K562 (cell line): ENCODE measurements around the gene MRAS. TPM values are rescaled to one million over a fixed set of nuclear protein-coding genes. Genes with fewer than 3 reads are reported as not detected.

Source experiments
- ATAC-seq: fragments of 200-7000 bp; cut with Tn5 transposase; 3 replicates; pipeline ENCODE4 v1.9.1; 2020; ENCODE audit warnings: moderate library complexity
- BruUV-seq: library from RNA; stranded (reverse); fragments of 400-500 nt; replicated peaks from 2 replicates; lab custom pipeline; 2021; lab: Mats Ljungman, UMichigan
- CTCF ChIA-PET: fragments of 300-600 bp; formaldehyde crosslinking; extraction: SDS; loops from one replicate; lab custom pipeline; 2021; ENCODE audit warnings: low intra/inter-chr PET ratio; lab: Yijun Ruan, JAX
- POLR2A ChIA-PET: fragments of 300-600, 350-650 bp; sonication (Branson Sonifier 250); formaldehyde crosslinking; extraction: SDS; loops from one replicate; lab custom pipeline; 2021; ENCODE audit warnings: antibody characterized with exemption, inconsistent platforms; lab: Yijun Ruan, JAX
- DNase-seq, 4 experiments: peaks; one replicate each; pipeline versions ENCODE4 v3.0.0 to v3.0.0-alpha.2; 2011 to 2018; ENCODE audit warnings: low spot score in 3 of 4, mixed read lengths in 3 of 4; ENCODE audit errors: extremely low read depth in 1 of 4
- FAIRE-seq: peaks from 2 replicates; lab custom pipeline; 2011; peaks lifted over from hg19 to GRCh38; lab: Jason Lieb, UNC
- H2AFZ ChIP-seq: 2 replicates; pipeline ENCODE4 v1.6.0; 2011; ENCODE audit warnings: low read depth, low read length, control low read depth, inconsistent platforms
- H3K27ac ChIP-seq: fragments of 200-600 bp; 3 replicates; pipeline ENCODE4 v1.8.0; 2011; ENCODE audit warnings: low read depth, mild to moderate bottlenecking, control low read depth, inconsistent platforms, low read length, moderate library complexity, mixed read lengths; ENCODE audit errors: extremely low read depth
- H3K27me3 ChIP-seq, 2 experiments: fragments of 300-600 bp in 1 of 2; 2 replicates in 1 of 2; 3 replicates in 1 of 2; pipeline versions ENCODE4 v1.6.0 to v1.8.0; 2011; ENCODE audit warnings: inconsistent platforms in 2 of 2, low read length in 2 of 2, mild to moderate bottlenecking in 1 of 2, mixed read lengths in 1 of 2, moderate library complexity in 1 of 2; ENCODE audit not compliant: control insufficient read depth in 2 of 2, insufficient read depth in 2 of 2
- H3K36me3 ChIP-seq: fragments of 300-600 bp; 3 replicates; pipeline ENCODE4 v1.8.0; 2011; ENCODE audit warnings: mild to moderate bottlenecking, low read length, inconsistent platforms; ENCODE audit not compliant: control insufficient read depth, insufficient read depth
- H3K4me1 ChIP-seq, 2 experiments: fragments of 200-600 bp in 1 of 2; replicated peaks in 1 of 2; 2 replicates in 1 of 2; 3 replicates in 1 of 2; pipeline versions ENCODE4 v1.5.1 to v1.8.0; 2011; ENCODE audit warnings: inconsistent platforms in 2 of 2, low read length in 2 of 2, mild to moderate bottlenecking in 1 of 2, mixed read lengths in 1 of 2, moderate library complexity in 1 of 2; ENCODE audit not compliant: control insufficient read depth in 2 of 2, insufficient read depth in 2 of 2
- H3K4me2 ChIP-seq: 2 replicates; pipeline ENCODE4 v1.6.1; 2011; ENCODE audit warnings: low read length, control low read depth, inconsistent platforms, mixed read lengths; ENCODE audit not compliant: insufficient read depth
- H3K4me3 ChIP-seq: fragments of 200-600 bp; sonication (generic), shearing (Covaris generic); 2 replicates; pipeline ENCODE4 v1.5.1; 2016; ENCODE audit warnings: control low read depth, inconsistent platforms
- H3K79me2 ChIP-seq: fragments of 200-600 bp; 3 replicates; pipeline ENCODE4 v1.8.0; 2011; ENCODE audit warnings: low read length, inconsistent platforms; ENCODE audit not compliant: control insufficient read depth, insufficient read depth
- H3K9ac ChIP-seq, 2 experiments: 2 replicates each; pipeline versions ENCODE4 v1.6.0 to v1.6.1; 2011; ENCODE audit warnings: low read depth in 2 of 2, low read length in 2 of 2, control low read depth in 1 of 2, inconsistent platforms in 1 of 2, mild to moderate bottlenecking in 1 of 2, mixed read lengths in 1 of 2; ENCODE audit not compliant: insufficient read depth in 1 of 2
- H3K9me1 ChIP-seq: one replicate; pipeline ENCODE4 v1.6.0; 2011; ENCODE audit warnings: inconsistent platforms, mild to moderate bottlenecking, low read length, moderate library complexity; ENCODE audit not compliant: control insufficient read depth, insufficient read depth
- H3K9me3 ChIP-seq: replicated peaks from 2 replicates; pipeline ENCODE4 v1.5.1; 2011; ENCODE audit warnings: low read depth, low read length, inconsistent platforms; ENCODE audit not compliant: control insufficient read depth, insufficient read depth
- H4K20me1 ChIP-seq: replicated peaks from 2 replicates; pipeline ENCODE4 v1.6.1; 2011; ENCODE audit warnings: low read length, inconsistent platforms, mixed read lengths; ENCODE audit not compliant: control insufficient read depth, insufficient read depth
- GATA2 ChIP-seq: sonication (generic); formaldehyde crosslinking; IDR thresholded peaks from 2 replicates; pipeline ENCODE4 v1.4.0; 2020; ENCODE audit warnings: mild to moderate bottlenecking, missing genetic modification reagents
- MECOM ChIP-seq: fragments of 250-450 bp; sonication (Bioruptor Pico); IDR thresholded peaks from 2 replicates; pipeline ENCODE4 v1.8.0; 2022; ENCODE audit warnings: inconsistent platforms
- MTA2 ChIP-seq: fragments of 450-650 bp; IDR thresholded peaks from 2 replicates; pipeline ENCODE4 v1.6.1; 2016; ENCODE audit warnings: low read depth
- NBN ChIP-seq: fragments of 450-650 bp; IDR thresholded peaks from 2 replicates; pipeline ENCODE4 v1.6.1; 2016; ENCODE audit warnings: low read depth, mild to moderate bottlenecking
- PTTG1 ChIP-seq: fragments of 450-650 bp; IDR thresholded peaks from 2 replicates; pipeline ENCODE4 v1.6.1; 2016; ENCODE audit warnings: low read depth, mild to moderate bottlenecking, missing genetic modification characterization, missing compliant biosample characterization
- SMARCA4 ChIP-seq: fragments of 450-650 bp; IDR thresholded peaks from 2 replicates; pipeline ENCODE4 v1.6.1; 2016
- TAF15 ChIP-seq: fragments of 200-400 bp; formaldehyde crosslinking; IDR thresholded peaks from 2 replicates; pipeline ENCODE4 v1.6.1; 2017; ENCODE audit warnings: mild to moderate bottlenecking, low read depth, low read length, moderate library complexity
- TARDBP ChIP-seq: fragments of 450-650 bp; IDR thresholded peaks from 2 replicates; pipeline ENCODE4 v1.6.1; 2016
- TFAM ChIP-seq: fragments of 250-450 bp; sonication (Bioruptor Pico); conservative IDR thresholded peaks from 2 replicates; pipeline ENCODE4 v1.5.0; 2021; ENCODE audit warnings: mild to moderate bottlenecking, moderate library complexity
- WGBS: fragments of 100-300 bp; shearing (Covaris generic); methylation state at CpG from one replicate; pipeline ENCODE4 v1.1.6; 2016; ENCODE audit warnings: low coverage, mixed read lengths; ENCODE audit not compliant: insufficient coverage; ENCODE audit errors: missing lambda C conversion rate; 5-methylcytosine and 5-hydroxymethylcytosine counted together
- in situ Hi-C: fragments of 300-500 bp; cut with MboI; formaldehyde crosslinking; loops from 4 replicates; pipeline ENCODE4 v1.15.0; 2018; ENCODE audit warnings: inconsistent platforms, mixed read lengths
- intact Hi-C: fragments of 100-400 bp; cut with micrococcal nuclease; formaldehyde crosslinking; loops from 2 replicates; pipeline ENCODE4 v1.14.2; 2022
- polyA plus RNA-seq, 8 experiments: library from polyadenylated mRNA; depleted of rRNA in 4 of 8; stranded (reverse) in 5 of 8; unstranded in 3 of 8; fragments of >200 nt; fragmentation: Nextera tagmentation in 2 of 8; fragmentation: Illumina TruSeq in 1 of 8; extraction: Ambion mirVana in 2 of 8; extraction: Trizol in 1 of 8; gene quantifications; 2 replicates each; pipeline versions ENCODE4 v1.2.1 to v1.2.3, GENCODE V29; 2011 to 2014; ENCODE audit warnings: inconsistent platforms in 1 of 8, missing spikeins in 1 of 8
- total RNA-seq, 7 experiments: library from RNA; depleted of rRNA in 6 of 7; stranded (reverse); fragments of >200 nt in 6 of 7; fragmentation: Illumina TruSeq in 2 of 7; extraction: Trizol in 2 of 7; gene quantifications; 2 replicates each; pipeline versions ENCODE4 v1.2.1 to v1.2.3, GENCODE V29; 2011 to 2021; ENCODE audit warnings: low replicate concordance in 1 of 7
- TF ChIP-seq, protein P1 (sequence below): fragments of 450-650 bp; formaldehyde crosslinking; IDR thresholded peaks from 2 replicates; pipeline ENCODE4 v1.4.0; 2022; ENCODE audit warnings: mild to moderate bottlenecking, moderate library complexity
- TF ChIP-seq, protein P2 (sequence below), 2 experiments: fragments of 150-350 bp in 1 of 2; IDR thresholded peaks; 2 replicates each; pipeline ENCODE4 v1.6.1; 2012 to 2016; ENCODE audit warnings: low read depth in 2 of 2, low read length in 2 of 2, mild to moderate bottlenecking in 1 of 2, moderate library complexity in 1 of 2
- TF ChIP-seq, protein P3 (sequence below): fragments of 450-650 bp; formaldehyde crosslinking; IDR thresholded peaks from 2 replicates; pipeline ENCODE4 v1.4.0; 2020; ENCODE audit warnings: mild to moderate bottlenecking, mixed read lengths
- TF ChIP-seq, protein P4 (sequence below): IDR thresholded peaks from 2 replicates; pipeline ENCODE4 v1.6.1; 2016; ENCODE audit warnings: missing genetic modification characterization, missing compliant biosample characterization

The MRAS gene
- total and polyA plus RNA-seq, 9 of the 15 experiments (the other 6 are each of a cell fraction or from before 2014, with no cell fraction given), result 1.5 to 10.0 (median 5.0) TPM

DNA sequence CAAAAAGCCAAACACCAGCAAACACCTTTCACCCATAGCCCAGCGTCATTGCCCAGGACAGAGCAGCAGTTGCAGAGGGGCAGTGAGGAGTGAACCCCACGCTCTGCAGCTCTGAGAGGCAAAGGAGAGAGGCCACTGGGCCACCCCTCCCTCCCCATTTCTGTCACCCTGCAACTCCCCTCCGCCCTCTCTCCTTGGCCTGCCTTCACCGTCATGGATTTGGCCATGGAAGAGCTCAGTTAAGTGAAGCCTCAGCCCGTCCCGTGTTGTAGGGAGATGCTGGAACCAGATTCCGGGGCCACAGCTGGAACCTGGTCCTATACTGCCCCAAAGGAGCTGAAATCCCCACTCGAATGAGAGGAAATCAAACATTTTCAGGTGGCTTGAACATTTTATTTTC lies 21.9 kb downstream of the MRAS start:
- Histone ChIP-seq H3K4me3 (no peak overlapping the region), H3K79me2 (no peaks in the 10 kb centered on the region), H3K9ac (no peak overlapping the region), H4K20me1 (no peaks in the 10 kb centered on the region), H2AFZ (no peak overlapping the region), H3K9me1 (no peaks in the 10 kb centered on the region), H3K36me3 (no peaks in the 10 kb centered on the region), H3K27ac (no peak overlapping the region), H3K4me1 (no peaks in the 10 kb centered on the region; a peak in 2 of 5 replicates), H3K4me2 (no peak overlapping the region), H3K9me3 (no peaks in the 10 kb centered on the region), H3K27me3 (peaks cover 0 to 26% of the 10 kb centered on the region in 2 experiments; a peak in 2 of 5 replicates)
- no TSS peak for BruUV-seq
- DNase-seq, result no peak
- ChIA-PET POLR2A (no interaction called here), CTCF (no interaction called here)
- WGBS, result 30% methylated on average over 8 of the region's 8 CpGs
- intact Hi-C loops (no loop called here), in situ Hi-C loops (no loop called here)
- no peak for FAIRE-seq
- ATAC-seq, result no peak
- TF ChIP-seq, protein P1, sequence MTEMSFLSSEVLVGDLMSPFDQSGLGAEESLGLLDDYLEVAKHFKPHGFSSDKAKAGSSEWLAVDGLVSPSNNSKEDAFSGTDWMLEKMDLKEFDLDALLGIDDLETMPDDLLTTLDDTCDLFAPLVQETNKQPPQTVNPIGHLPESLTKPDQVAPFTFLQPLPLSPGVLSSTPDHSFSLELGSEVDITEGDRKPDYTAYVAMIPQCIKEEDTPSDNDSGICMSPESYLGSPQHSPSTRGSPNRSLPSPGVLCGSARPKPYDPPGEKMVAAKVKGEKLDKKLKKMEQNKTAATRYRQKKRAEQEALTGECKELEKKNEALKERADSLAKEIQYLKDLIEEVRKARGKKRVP (CRISPR knock-in tag), result no peak
- TF ChIP-seq, protein P2, sequence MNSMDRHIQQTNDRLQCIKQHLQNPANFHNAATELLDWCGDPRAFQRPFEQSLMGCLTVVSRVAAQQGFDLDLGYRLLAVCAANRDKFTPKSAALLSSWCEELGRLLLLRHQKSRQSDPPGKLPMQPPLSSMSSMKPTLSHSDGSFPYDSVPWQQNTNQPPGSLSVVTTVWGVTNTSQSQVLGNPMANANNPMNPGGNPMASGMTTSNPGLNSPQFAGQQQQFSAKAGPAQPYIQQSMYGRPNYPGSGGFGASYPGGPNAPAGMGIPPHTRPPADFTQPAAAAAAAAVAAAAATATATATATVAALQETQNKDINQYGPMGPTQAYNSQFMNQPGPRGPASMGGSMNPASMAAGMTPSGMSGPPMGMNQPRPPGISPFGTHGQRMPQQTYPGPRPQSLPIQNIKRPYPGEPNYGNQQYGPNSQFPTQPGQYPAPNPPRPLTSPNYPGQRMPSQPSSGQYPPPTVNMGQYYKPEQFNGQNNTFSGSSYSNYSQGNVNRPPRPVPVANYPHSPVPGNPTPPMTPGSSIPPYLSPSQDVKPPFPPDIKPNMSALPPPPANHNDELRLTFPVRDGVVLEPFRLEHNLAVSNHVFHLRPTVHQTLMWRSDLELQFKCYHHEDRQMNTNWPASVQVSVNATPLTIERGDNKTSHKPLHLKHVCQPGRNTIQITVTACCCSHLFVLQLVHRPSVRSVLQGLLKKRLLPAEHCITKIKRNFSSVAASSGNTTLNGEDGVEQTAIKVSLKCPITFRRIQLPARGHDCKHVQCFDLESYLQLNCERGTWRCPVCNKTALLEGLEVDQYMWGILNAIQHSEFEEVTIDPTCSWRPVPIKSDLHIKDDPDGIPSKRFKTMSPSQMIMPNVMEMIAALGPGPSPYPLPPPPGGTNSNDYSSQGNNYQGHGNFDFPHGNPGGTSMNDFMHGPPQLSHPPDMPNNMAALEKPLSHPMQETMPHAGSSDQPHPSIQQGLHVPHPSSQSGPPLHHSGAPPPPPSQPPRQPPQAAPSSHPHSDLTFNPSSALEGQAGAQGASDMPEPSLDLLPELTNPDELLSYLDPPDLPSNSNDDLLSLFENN (IDR thresholded peaks at IDR 0.05; ENCODE audit: low read depth in 2 of 2, low read length in 2 of 2), result no peak
- TF ChIP-seq, protein P3, sequence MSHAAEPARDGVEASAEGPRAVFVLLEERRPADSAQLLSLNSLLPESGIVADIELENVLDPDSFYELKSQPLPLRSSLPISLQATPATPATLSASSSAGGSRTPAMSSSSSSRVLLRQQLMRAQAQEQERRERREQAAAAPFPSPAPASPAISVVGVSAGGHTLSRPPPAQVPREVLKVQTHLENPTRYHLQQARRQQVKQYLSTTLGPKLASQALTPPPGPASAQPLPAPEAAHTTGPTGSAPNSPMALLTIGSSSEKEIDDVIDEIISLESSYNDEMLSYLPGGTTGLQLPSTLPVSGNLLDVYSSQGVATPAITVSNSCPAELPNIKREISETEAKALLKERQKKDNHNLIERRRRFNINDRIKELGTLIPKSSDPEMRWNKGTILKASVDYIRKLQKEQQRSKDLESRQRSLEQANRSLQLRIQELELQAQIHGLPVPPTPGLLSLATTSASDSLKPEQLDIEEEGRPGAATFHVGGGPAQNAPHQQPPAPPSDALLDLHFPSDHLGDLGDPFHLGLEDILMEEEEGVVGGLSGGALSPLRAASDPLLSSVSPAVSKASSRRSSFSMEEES (CRISPR knock-in tag), result no peak
- no peak for TF ChIP-seq SMARCA4
- no peak for TF ChIP-seq PTTG1
- no peak for TF ChIP-seq TFAM (CRISPR knock-in tag)
- no peak for TF ChIP-seq TAF15
- TF ChIP-seq GATA2, result no peak
- TF ChIP-seq, protein P4, sequence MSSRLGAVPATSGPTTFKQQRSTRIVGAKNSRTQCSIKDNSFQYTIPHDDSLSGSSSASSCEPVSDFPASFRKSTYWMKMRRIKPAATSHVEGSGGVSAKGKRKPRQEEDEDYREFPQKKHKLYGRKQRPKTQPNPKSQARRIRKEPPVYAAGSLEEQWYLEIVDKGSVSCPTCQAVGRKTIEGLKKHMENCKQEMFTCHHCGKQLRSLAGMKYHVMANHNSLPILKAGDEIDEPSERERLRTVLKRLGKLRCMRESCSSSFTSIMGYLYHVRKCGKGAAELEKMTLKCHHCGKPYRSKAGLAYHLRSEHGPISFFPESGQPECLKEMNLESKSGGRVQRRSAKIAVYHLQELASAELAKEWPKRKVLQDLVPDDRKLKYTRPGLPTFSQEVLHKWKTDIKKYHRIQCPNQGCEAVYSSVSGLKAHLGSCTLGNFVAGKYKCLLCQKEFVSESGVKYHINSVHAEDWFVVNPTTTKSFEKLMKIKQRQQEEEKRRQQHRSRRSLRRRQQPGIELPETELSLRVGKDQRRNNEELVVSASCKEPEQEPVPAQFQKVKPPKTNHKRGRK (tag), result no peak
- no peak for TF ChIP-seq NBN
- TF ChIP-seq MTA2, result no peak
- TF ChIP-seq TARDBP, result no peak
- TF ChIP-seq MECOM (CRISPR knock-in tag), result no peak
